Activated naive CD4-positive, alpha-beta T cell treated with anti-CD3 and anti-CD28 coated beads for 36 hours (primary cell): ENCODE results near the gene NRROS. TPM values are rescaled to one million over a fixed set of nuclear protein-coding genes. Genes with fewer than 3 reads are reported as not detected.
"Not testable (repeated sequence)": the region's sequence is repeated elsewhere in the genome, so short reads cannot be mapped to it uniquely, and the experiment has no call there.

Experiments
- CTCF ChIA-PET: fragments of 350-600 bp; sonication (Branson Sonifier 250); formaldehyde crosslinking; loops from one replicate; lab custom pipeline; 2021; ENCODE audit warnings: antibody characterized with exemption; lab: Charles Lee
- DNase-seq: peaks from one replicate; pipeline ENCODE4 v3.0.0-alpha.2; 2020
- H3K27ac Mint-ChIP-seq: one replicate; pipeline ENCODE4 v1.8.0; 2021; ENCODE audit warnings: mild to moderate bottlenecking, mixed read lengths
- H3K27me3 Mint-ChIP-seq: one replicate; pipeline ENCODE4 v1.8.0; 2021; ENCODE audit warnings: low read depth, mixed read lengths
- H3K36me3 Mint-ChIP-seq: one replicate; pipeline ENCODE4 v1.8.0; 2021; ENCODE audit warnings: low read depth, mixed read lengths
- H3K4me1 Mint-ChIP-seq: one replicate; pipeline ENCODE4 v1.8.0; 2021; ENCODE audit warnings: low read depth, mixed read lengths
- H3K4me3 Mint-ChIP-seq: one replicate; pipeline ENCODE4 v1.8.0; 2021; ENCODE audit warnings: mild to moderate bottlenecking, moderate library complexity, mixed read lengths
- H3K9me3 Mint-ChIP-seq: one replicate; pipeline ENCODE4 v1.8.0; 2021; ENCODE audit warnings: mixed read lengths
- intact Hi-C: fragments of 100-400 bp; cut with micrococcal nuclease; formaldehyde crosslinking; loops from one replicate; pipeline ENCODE4 v1.15.1; 2023
- total RNA-seq, 2 experiments: library from RNA; stranded (reverse); gene quantifications; one replicate each; pipeline ENCODE4 v1.2.3, GENCODE V29; 2021

NRROS gene
- total RNA-seq, 2 experiments from 2014 or later: 8.1 to 9.2 TPM

- intact Hi-C loops: loop anchor here (1.0 to 10.0 kb wide), 6 partner anchors 22 to 359 kb away; partner anchors contain the start of genes CEP19, NCBP2 and PIGX
- peak overlapping the region; percentile 35 for H3K4me3 Mint-ChIP-seq
- H3K36me3 Mint-ChIP-seq: no peaks in the 10 kb centered on the region
- H3K27me3 Mint-ChIP-seq: no peaks in the 10 kb centered on the region
- H3K27ac Mint-ChIP-seq: peak overlapping the region; percentile 21
- H3K4me1 Mint-ChIP-seq: peaks cover 29% of the 10 kb centered on the region
- H3K9me3 Mint-ChIP-seq: peaks cover 2% of the 10 kb centered on the region
- no peak for DNase-seq
- CTCF ChIA-PET: interaction anchor here (0.6 to 13.6 kb wide), 31 partner anchors 11 to 361 kb away, joined by 3 to 265 read pairs (median 5); partner anchors contain the start of gene PAK2
These were observed 29.5 kb upstream of the NRROS start for GRCh38 chr3:196609805-196610515.

- intact Hi-C loops: no loop called here
- DNase-seq: peak; percentile 29
- peak overlapping the region; percentile 7 for H3K4me3 Mint-ChIP-seq
- peaks cover 2% of the 10 kb centered on the region for H3K9me3 Mint-ChIP-seq
- no peak overlapping the region for H3K27ac Mint-ChIP-seq
- H3K4me1 Mint-ChIP-seq: peaks cover 28% of the 10 kb centered on the region
- H3K36me3 Mint-ChIP-seq: no peaks in the 10 kb centered on the region
- H3K27me3 Mint-ChIP-seq: no peaks in the 10 kb centered on the region
- CTCF ChIA-PET: interaction anchor here (0.7 to 13.6 kb wide), 5 partner anchors 11 to 344 kb away, joined by 3 to 265 read pairs (median 3); no protein-coding TSS in a partner anchor
These were observed 27.6 kb upstream of the NRROS start for GRCh38 chr3:196611761-196612483.

- CTCF ChIA-PET: interaction anchor here (13.6 kb wide), 1 partner anchor 74 kb away, joined by 265 read pairs; no protein-coding TSS in a partner anchor
- H3K27me3 Mint-ChIP-seq, H3K4me3 Mint-ChIP-seq, H3K36me3 Mint-ChIP-seq, H3K9me3 Mint-ChIP-seq, intact Hi-C loops, H3K27ac Mint-ChIP-seq, DNase-seq: not testable (repeated sequence)
- H3K4me1 Mint-ChIP-seq: peaks cover 18% of the 10 kb centered on the region
These were observed 24.3 kb upstream of the NRROS start for GRCh38 chr3:196615234-196615633.

GRCh38 chr3:196617256-196617655 lies 22.2 kb upstream of the NRROS start:
- H3K36me3 Mint-ChIP-seq: no peaks in the 10 kb centered on the region
- CTCF ChIA-PET: interaction anchor here (0.7 kb wide), 1 partner anchor 16 kb away, joined by 3 read pairs; no protein-coding TSS in a partner anchor
- H3K4me1 Mint-ChIP-seq: peaks cover 6% of the 10 kb centered on the region
- intact Hi-C loops: no loop called here
- no peaks in the 10 kb centered on the region for H3K9me3 Mint-ChIP-seq
- DNase-seq: no peak
- no peaks in the 10 kb centered on the region for H3K27me3 Mint-ChIP-seq
- H3K4me3 Mint-ChIP-seq: no peak overlapping the region
- no peak overlapping the region for H3K27ac Mint-ChIP-seq

GRCh38 chr3:196619223-196619622 lies 20.3 kb upstream of the NRROS start:
- no peaks in the 10 kb centered on the region for H3K9me3 Mint-ChIP-seq
- intact Hi-C loops: no loop called here
- no peak overlapping the region for H3K27ac Mint-ChIP-seq
- H3K4me3 Mint-ChIP-seq: no peak overlapping the region
- peaks cover 3% of the 10 kb centered on the region for H3K4me1 Mint-ChIP-seq
- no peaks in the 10 kb centered on the region for H3K36me3 Mint-ChIP-seq
- CTCF ChIA-PET: interaction anchor here (0.6 kb wide), 2 partner anchors 235 to 465 kb away, joined by 3 to 4 read pairs; no protein-coding TSS in a partner anchor
- no peaks in the 10 kb centered on the region for H3K27me3 Mint-ChIP-seq
- DNase-seq: no peak

- H3K4me3 Mint-ChIP-seq, DNase-seq, H3K4me1 Mint-ChIP-seq, H3K36me3 Mint-ChIP-seq, H3K27ac Mint-ChIP-seq, H3K27me3 Mint-ChIP-seq, H3K9me3 Mint-ChIP-seq, intact Hi-C loops: not testable (repeated sequence)
- CTCF ChIA-PET: interaction anchor here (0.6 to 1.9 kb wide), 2 partner anchors 10 to 235 kb away, joined by 3 to 8 read pairs; no protein-coding TSS in a partner anchor
These were observed 19.9 kb upstream of the NRROS start for GRCh38 chr3:196619627-196620026.

- DNase-seq: no peak
- Mint-ChIP-seq H3K4me3 (no peak overlapping the region), H3K4me1 (peaks cover 13% of the 10 kb centered on the region)
These were observed 19.3 kb upstream of the NRROS start for GRCh38 chr3:196620161-196620604.

GRCh38 chr3:196620684-196621083 lies 18.8 kb upstream of the NRROS start:
- Mint-ChIP-seq H3K4me3 (no peak overlapping the region), H3K27me3 (no peaks in the 10 kb centered on the region), H3K9me3 (no peaks in the 10 kb centered on the region), H3K36me3 (no peaks in the 10 kb centered on the region), H3K27ac (no peak overlapping the region), H3K4me1 (peaks cover 16% of the 10 kb centered on the region)
- CTCF ChIA-PET: interaction anchor here (1.9 kb wide), 1 partner anchor 11 kb away, joined by 8 read pairs; no protein-coding TSS in a partner anchor
- intact Hi-C loops: no loop called here
- DNase-seq: no peak

More at GRCh38 chr3:196620161-196620604, 19.3 kb upstream of the NRROS start:
- CTCF ChIA-PET: interaction anchor here (1.9 kb wide), 1 partner anchor 11 kb away, joined by 8 read pairs; no protein-coding TSS in a partner anchor
- intact Hi-C loops: no loop called here
- H3K27me3 Mint-ChIP-seq: no peaks in the 10 kb centered on the region
- no peaks in the 10 kb centered on the region for H3K9me3 Mint-ChIP-seq
- no peak overlapping the region for H3K27ac Mint-ChIP-seq
- no peaks in the 10 kb centered on the region for H3K36me3 Mint-ChIP-seq

- Mint-ChIP-seq H3K9me3 (no peaks in the 10 kb centered on the region), H3K4me3 (no peak overlapping the region), H3K36me3 (no peaks in the 10 kb centered on the region), H3K27ac (no peak overlapping the region), H3K27me3 (no peaks in the 10 kb centered on the region), H3K4me1 (peaks cover 16% of the 10 kb centered on the region)
- intact Hi-C loops: no loop called here
- CTCF ChIA-PET: interaction anchor here (0.7 to 1.9 kb wide), 3 partner anchors 12 to 436 kb away, joined by 4 to 8 read pairs (median 6); no protein-coding TSS in a partner anchor
- no peak for DNase-seq
These were observed 17.9 kb upstream of the NRROS start for GRCh38 chr3:196621611-196622010.

GRCh38 chr3:196624067-196624790 lies 15.3 kb upstream of the NRROS start:
- CTCF ChIA-PET: interaction anchor here (0.8 to 1.2 kb wide), 3 partner anchors 11 to 61 kb away, joined by 3 to 6 read pairs (median 4); no protein-coding TSS in a partner anchor
- H3K9me3 Mint-ChIP-seq: no peaks in the 10 kb centered on the region
- no peaks in the 10 kb centered on the region for H3K27me3 Mint-ChIP-seq
- intact Hi-C loops: loop anchor here (1.0 kb wide), 1 partner anchor 8 kb away; no protein-coding TSS in a partner anchor
- DNase-seq: peak; percentile 69
- no peaks in the 10 kb centered on the region for H3K36me3 Mint-ChIP-seq
- H3K27ac Mint-ChIP-seq: peak overlapping the region; percentile 46
- H3K4me1 Mint-ChIP-seq: peaks cover 21% of the 10 kb centered on the region
- peak overlapping the region; percentile 56 for H3K4me3 Mint-ChIP-seq

- H3K4me3 Mint-ChIP-seq: peak overlapping the region; percentile 56
- H3K27me3 Mint-ChIP-seq: no peaks in the 10 kb centered on the region
- DNase-seq: no peak
- CTCF ChIA-PET: interaction anchor here (0.8 to 1.2 kb wide), 3 partner anchors 11 to 60 kb away, joined by 3 to 6 read pairs (median 4); no protein-coding TSS in a partner anchor
- H3K36me3 Mint-ChIP-seq: no peaks in the 10 kb centered on the region
- peaks cover 27% of the 10 kb centered on the region for H3K4me1 Mint-ChIP-seq
- H3K27ac Mint-ChIP-seq: no peak overlapping the region
- no peaks in the 10 kb centered on the region for H3K9me3 Mint-ChIP-seq
- intact Hi-C loops: loop anchor here (1.0 kb wide), 1 partner anchor 7 kb away; no protein-coding TSS in a partner anchor
These were observed 14.6 kb upstream of the NRROS start for GRCh38 chr3:196624907-196625306.
